GM10266 (cell line): ENCODE results near the gene IDS.

ENCODE experiments used
- DNase-seq: peaks from one replicate; pipeline ENCODE4 v3.0.0; 2012; ENCODE audit errors: extremely low spot score
- TF ChIP-seq, protein P1 (sequence below): IDR thresholded peaks from 2 replicates; pipeline ENCODE4 v1.5.1; 2012; ENCODE audit warnings: mild to moderate bottlenecking, low read depth; ENCODE audit not compliant: control insufficient read depth, insufficient read depth; ENCODE audit errors: missing control alignments

Gene IDS

DNA sequence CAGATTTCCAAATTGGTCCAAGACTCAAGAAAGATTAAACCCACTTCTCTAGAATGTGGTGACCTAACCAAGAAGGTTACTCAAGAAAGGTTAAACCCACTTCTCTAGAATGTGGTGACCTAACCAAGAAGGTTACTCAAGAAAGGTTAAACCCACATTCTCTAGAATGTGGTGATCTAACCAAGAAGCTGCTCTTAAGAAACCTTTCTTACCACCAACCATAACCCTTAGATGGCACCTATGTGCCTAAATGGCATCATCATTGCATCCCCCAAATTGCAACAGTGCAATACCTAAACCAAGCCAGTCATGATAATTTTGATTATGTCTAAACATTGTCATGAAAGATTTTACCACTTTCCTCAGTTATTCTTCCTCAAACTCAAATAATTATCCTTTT lies 49.2 kb downstream of the IDS start:
- TF ChIP-seq, protein P1, sequence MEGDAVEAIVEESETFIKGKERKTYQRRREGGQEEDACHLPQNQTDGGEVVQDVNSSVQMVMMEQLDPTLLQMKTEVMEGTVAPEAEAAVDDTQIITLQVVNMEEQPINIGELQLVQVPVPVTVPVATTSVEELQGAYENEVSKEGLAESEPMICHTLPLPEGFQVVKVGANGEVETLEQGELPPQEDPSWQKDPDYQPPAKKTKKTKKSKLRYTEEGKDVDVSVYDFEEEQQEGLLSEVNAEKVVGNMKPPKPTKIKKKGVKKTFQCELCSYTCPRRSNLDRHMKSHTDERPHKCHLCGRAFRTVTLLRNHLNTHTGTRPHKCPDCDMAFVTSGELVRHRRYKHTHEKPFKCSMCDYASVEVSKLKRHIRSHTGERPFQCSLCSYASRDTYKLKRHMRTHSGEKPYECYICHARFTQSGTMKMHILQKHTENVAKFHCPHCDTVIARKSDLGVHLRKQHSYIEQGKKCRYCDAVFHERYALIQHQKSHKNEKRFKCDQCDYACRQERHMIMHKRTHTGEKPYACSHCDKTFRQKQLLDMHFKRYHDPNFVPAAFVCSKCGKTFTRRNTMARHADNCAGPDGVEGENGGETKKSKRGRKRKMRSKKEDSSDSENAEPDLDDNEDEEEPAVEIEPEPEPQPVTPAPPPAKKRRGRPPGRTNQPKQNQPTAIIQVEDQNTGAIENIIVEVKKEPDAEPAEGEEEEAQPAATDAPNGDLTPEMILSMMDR = no peak
- no peak for DNase-seq

DNA sequence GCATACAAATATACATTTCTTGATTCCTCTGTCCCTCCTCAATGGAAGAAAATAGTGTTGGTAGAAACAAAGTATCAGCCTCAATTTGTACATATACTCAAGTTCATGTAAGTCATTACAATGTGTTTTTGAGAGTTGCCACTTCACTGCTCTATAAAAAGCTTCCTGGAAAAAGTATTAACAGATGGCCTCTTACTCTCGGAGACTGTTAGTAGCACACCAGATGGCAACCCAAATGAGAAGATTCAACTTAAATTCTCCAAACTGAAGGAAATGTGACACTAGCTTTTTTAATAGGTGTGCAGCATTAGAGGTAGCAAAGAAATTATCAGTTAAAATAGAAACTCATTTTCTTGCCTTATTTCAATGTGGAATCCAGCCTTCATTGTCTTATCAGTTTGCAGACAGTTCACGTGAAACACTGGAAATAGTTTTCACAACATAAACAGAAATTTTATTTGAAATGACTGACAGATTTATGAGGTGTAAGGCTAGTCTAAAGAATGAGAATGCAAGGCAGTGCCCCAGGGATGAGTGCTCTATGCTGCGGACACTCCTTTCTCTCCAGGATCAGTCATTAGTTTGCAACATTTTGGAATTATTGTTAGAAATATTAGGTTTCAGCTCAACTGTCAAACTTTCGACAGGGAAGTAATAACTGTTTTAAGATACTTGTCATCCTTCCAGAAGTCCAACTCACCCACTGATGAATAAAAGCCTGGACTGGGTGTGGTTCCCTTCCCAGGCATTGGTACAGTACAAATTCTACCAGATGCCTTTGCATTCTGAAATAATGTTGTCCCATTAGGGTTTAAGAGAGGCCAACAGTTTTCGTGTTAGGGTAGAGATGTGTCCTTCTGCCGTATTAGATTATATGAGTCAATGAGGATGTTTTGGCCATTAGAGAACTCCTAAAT lies 50.9 kb downstream of the IDS start:
- DNase-seq = no peak
- TF ChIP-seq, protein P1 = no peak

DNA sequence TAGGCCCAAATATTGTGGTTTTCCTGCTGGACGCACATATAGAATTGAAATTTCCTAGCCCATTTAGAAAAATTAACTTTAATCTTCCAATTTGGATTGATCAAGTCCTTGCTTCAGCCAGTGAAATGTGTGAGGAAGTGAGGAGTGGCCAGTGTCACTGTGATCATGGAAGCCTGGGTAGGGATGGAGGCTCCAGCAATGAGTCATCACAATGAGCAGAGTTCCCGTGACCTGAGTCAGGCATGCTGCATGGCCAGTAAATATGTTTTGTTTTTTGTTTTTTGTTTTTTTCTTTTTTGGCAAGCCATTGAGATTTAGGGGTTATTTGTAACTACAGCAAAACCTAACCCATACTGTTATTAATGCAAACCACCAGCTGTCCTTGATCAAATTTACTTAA lies 52.1 kb downstream of the IDS start:
- TF ChIP-seq, protein P1 = no peak
- DNase-seq = no peak

DNA sequence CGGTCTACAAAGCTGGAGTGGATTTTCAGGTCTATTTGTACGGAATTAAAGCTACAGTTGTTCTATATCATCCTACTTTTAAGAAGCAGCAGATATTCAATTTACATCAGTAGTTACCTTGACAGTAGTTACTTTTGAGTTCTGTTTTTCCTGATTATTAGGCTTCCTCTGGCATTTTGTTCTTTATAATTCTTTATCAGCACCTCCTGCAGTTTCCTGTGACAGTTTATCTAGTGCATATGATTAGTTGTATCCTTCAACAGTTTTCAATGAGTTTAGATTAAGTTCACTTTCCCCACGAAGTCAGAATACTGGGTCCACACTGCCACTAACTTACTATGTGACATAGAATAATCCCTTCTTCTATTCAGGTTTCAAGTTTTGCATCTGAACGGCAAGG lies 71.7 kb downstream of the IDS start:
- no peak for DNase-seq
- TF ChIP-seq, protein P1 = no peak

DNA sequence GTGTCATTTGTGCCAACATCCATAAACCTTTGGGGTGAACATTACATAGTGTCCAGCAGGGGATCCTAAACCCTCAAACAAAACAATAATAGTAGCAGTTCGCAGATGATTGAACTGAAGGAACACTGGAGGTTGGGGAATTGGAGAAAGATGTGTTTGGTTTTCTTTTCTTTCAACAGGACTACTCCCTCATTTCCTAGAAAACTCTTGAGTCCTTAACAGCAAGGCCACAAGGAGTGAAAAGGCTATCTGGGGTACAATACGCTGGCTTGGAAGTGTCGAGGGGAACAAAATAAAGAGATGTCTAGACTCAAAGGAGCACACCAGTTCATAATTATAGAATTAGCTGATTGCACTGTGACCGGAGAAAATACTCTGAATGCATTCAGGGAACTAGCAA lies 72.1 kb downstream of the IDS start:
- TF ChIP-seq, protein P1 = no peak
- no peak for DNase-seq
